Heart right ventricle (tissue), 16 donors: Measurements from ENCODE around the gene CRTAP. TPM values are rescaled to one million over a fixed set of nuclear protein-coding genes. Genes with fewer than 3 reads are reported as not detected.

Source experiments
- ATAC-seq, 8 donors: fragments of 200-7000 bp; cut with Tn5 transposase; one replicate each; pipeline ENCODE4 v1.9.1; 2020; ENCODE audit warnings: mild to moderate bottlenecking in 8 of 8, moderate library complexity in 8 of 8, moderate number of reproducible peaks in 1 of 8
- DNase-seq, 2 donors: peaks; one replicate each; pipeline ENCODE4 v3.0.0-alpha.2; 2020
- H3K27ac ChIP-seq, 10 donors: fragments of 200-600 bp; sonication (generic) in 2 of 10; one replicate each; pipeline versions ENCODE4 v1.5.0 to v1.8.0; 2020 to 2022; ENCODE audit warnings: mild to moderate bottlenecking in 3 of 10
- H3K27me3 ChIP-seq, 7 donors: fragments of 200-600 bp; one replicate each; pipeline ENCODE4 v1.8.0; 2021 to 2022; ENCODE audit warnings: mild to moderate bottlenecking in 2 of 7
- H3K36me3 ChIP-seq, 9 donors: fragments of 200-600 bp; sonication (generic) in 1 of 9; one replicate each; pipeline versions ENCODE4 v1.5.0 to v1.8.0; 2020 to 2022; ENCODE audit warnings: mild to moderate bottlenecking in 2 of 9
- H3K4me1 ChIP-seq, 9 donors: fragments of 200-600 bp; sonication (generic) in 1 of 9; one replicate each; pipeline versions ENCODE4 v1.5.0 to v1.8.0; 2020 to 2022; ENCODE audit warnings: mild to moderate bottlenecking in 4 of 9
- H3K4me3 ChIP-seq, 10 donors: fragments of 200-600 bp; sonication (generic) in 2 of 10; one replicate each; pipeline versions ENCODE4 v1.5.0 to v1.8.0; 2020 to 2022; ENCODE audit warnings: mild to moderate bottlenecking in 7 of 10, moderate library complexity in 2 of 10
- H3K9me3 ChIP-seq, 11 donors: fragments of 200-600 bp in 10 of 11; sonication (generic) in 2 of 11; one replicate each; pipeline versions ENCODE4 v1.5.0 to v1.8.0; 2013 to 2022; ENCODE audit warnings: mild to moderate bottlenecking in 2 of 11, control low read depth in 1 of 11, moderate library complexity in 1 of 11
- CTCF ChIP-seq, 9 donors: fragments of 200-600 bp; sonication (generic) in 2 of 9; IDR thresholded peaks; one replicate each; pipeline versions ENCODE4 v1.5.0 to v1.8.0; 2021 to 2022; ENCODE audit warnings: antibody characterized with exemption in 9 of 9, mild to moderate bottlenecking in 5 of 9, moderate library complexity in 1 of 9
- WGBS, 2 donors: extraction: QIAGEN DNeasy Blood & Tissue Kit; methylation state at CpG; one replicate each; pipeline ENCODE4 v1.1.7; 2013; ENCODE audit warnings: inconsistent platforms in 1 of 2; 5-methylcytosine and 5-hydroxymethylcytosine counted together
- intact Hi-C, 10 donors: fragments of 100-400 bp; cut with DNase I; formaldehyde crosslinking; loops; one replicate each; pipeline versions ENCODE4 v1.11.1 to v1.14.2; 2022
- polyA plus RNA-seq, 2 donors: library from polyadenylated mRNA; stranded (reverse); fragments of 200-250 nt; gene quantifications; one replicate each; pipeline ENCODE4 v1.2.3, GENCODE V29; 2013
- total RNA-seq, 10 donors: library from RNA; stranded (reverse); fragmentation: NEBNext Ultra II Directional in 3 of 10; extraction: Animal tissue kit (Norgen Biotek cat#: 25700) in 3 of 10; gene quantifications; one replicate each; pipeline versions ENCODE4 v1.2.1 to v1.2.4, GENCODE V29; 2021 to 2023
- donor health status: Arrhythmogenic right ventricular cardiomyopathy.
- donor health status: ischemic (EF 13 %, LVEDD 7.1; RV severe dilation, severe dysfunction).
- donor health status: healthy with polysubstance abuse.
- donor health status: DM: no; HTN: yes; CAD: no.
- donor health status: DM: no; HTN: no; CAD: no.
- donor health status: ischemic (EF 25% LVEDD 6.9; RV normal size, moderate dysfunction).
- donor health status: ischemic (EF 25% LVEDD 5.7; RV mildly dilated, moderate dysfunction).
- donor health status: healthy.
- donor health status: DM: yes; HTN: yes; CAD: no.
- donor health status: Ischemic cardiomyopathy.
- donor health status: ischemic (EF 35%, LVEDD 5.7; RV mildly dilated, moderate dysfunction).
- donor health status: nonischemic (EF 11% LVEDD 7.7; RV severe dilation, severe dysfunction).
- donor health status: DM: yes; HTN: yes; CAD: no.
- donor health status: PGD.
- donor health status: ischemic (EF 29% LVEDD 5.4; RV normal size, mild dysfunction).
- donor health status: nonischemic (EF 23%, LVEDD 6.1; RV moderate dilation, normal function).

The CRTAP gene
- total and polyA plus RNA-seq, 12 donors, result 17.5 to 120 (median 87.2) TPM

DNA sequence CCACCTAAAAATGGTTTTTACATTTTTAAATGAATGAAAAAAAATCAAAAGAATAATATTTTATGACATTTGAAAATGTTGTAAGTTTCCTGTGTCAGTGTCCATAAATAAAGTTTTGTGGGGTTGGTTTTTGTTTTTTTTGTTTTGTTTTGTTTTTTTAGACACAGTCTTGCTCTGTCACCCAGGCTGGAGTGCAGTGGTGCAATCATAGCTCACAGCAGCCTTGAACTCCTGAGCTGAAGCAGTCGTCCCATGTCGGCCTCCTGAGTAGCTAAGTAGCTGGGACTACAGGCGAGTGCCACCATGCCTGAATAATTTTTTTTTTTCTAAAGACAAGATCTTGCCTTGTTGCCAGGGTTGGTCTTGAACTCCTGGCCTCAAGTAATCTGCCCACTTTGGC, 14.1 kb upstream of the CRTAP start:
- Histone ChIP-seq H3K27ac (no peak overlapping the region), H3K9me3 (no peaks in the 10 kb centered on the region), H3K4me1 (peaks cover 0 to 20% (median 8%) of the 10 kb centered on the region in 9 donors), H3K36me3 (peaks cover 0 to 1% (median 0%) of the 10 kb centered on the region in 9 donors), H3K4me3 (no peak overlapping the region), H3K27me3 (peaks cover 0 to 5% (median 0%) of the 10 kb centered on the region in 7 donors)
- intact Hi-C loops, result no loop called here
- no peak for TF ChIP-seq CTCF (IDR thresholded peaks at IDR 0.05)
- ATAC-seq (no peak), DNase-seq (no peak)
- 91% methylated on average over 3 of the region's 3 CpGs for WGBS, 2 donors

DNA sequence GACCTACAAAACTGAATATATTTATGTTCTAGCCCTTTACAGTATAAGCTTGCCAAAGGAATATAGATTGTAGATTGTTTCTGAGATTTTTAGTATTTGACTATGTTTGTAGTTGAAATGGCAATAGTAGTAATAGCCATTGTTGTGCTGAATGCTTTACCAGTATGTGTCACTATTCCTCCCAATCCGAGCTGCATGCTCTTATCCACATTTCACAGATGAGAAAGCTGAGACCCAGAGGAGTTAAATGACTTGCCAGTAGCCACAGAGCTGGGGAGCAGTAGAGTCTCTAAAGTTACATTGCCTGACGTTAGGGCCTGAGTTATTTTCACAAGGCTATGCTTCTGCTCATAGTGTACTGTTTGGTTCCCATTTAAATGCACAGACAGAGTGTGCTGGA, 13.6 kb upstream of the CRTAP start:
- peaks cover 0 to 15% (median 8%) of the 10 kb centered on the region in 9 donors for H3K4me1 ChIP-seq
- no peaks in the 10 kb centered on the region for H3K9me3 ChIP-seq
- H3K4me3 ChIP-seq, result no peak overlapping the region
- no peak for TF ChIP-seq CTCF (IDR thresholded peaks at IDR 0.05)
- intact Hi-C loops, result no loop called here
- no peak for DNase-seq
- peaks cover 0 to 5% (median 0%) of the 10 kb centered on the region in 7 donors for H3K27me3 ChIP-seq
- H3K36me3 ChIP-seq, result no peaks in the 10 kb centered on the region
- no peak overlapping the region for H3K27ac ChIP-seq
- WGBS, 2 donors, result 62 to 64% methylated on average over 2 of the region's 2 CpGs
- no peak for ATAC-seq

GRCh38 chr3:33103034-33103433, 10.8 kb upstream of the CRTAP start:
- Histone ChIP-seq H3K36me3 (no peaks in the 10 kb centered on the region), H3K4me3 (no peak overlapping the region), H3K27me3 (peaks cover 0 to 5% (median 0%) of the 10 kb centered on the region in 7 donors), H3K9me3 (no peaks in the 10 kb centered on the region), H3K4me1 (no peaks in the 10 kb centered on the region), H3K27ac (no peak overlapping the region)
- WGBS, 2 donors, result 95 to 96% methylated on average over 3 of the region's 3 CpGs
- intact Hi-C loops, result no loop called here
- DNase-seq (no peak), ATAC-seq (no peak)
- no peak for TF ChIP-seq CTCF (IDR thresholded peaks at IDR 0.05)

DNA sequence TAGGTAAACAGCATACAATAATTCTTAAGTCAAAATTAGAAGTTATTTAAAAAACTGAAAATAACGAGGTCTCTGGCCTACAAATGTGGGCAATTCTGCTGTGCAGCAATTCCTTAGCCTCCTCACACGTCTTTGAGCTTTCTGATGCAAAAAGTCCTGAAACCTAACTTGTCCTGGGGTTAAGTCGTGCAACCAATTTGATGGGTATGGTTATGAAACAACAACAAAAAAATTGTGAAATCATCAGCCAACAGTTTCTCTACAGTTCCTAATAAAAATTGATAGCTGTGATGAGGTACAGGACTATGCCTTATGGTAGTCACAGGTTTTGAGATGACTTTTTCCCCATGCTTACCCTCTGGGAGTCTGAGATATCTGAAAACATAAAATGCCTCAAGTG, 10.3 kb upstream of the CRTAP start:
- H3K27me3 ChIP-seq, result peaks cover 0 to 5% (median 0%) of the 10 kb centered on the region in 7 donors
- H3K4me3 ChIP-seq, result no peak overlapping the region
- no peak for ATAC-seq
- intact Hi-C loops, result no loop called here
- DNase-seq, result no peak
- H3K27ac ChIP-seq, result no peak overlapping the region
- H3K9me3 ChIP-seq, result no peaks in the 10 kb centered on the region
- WGBS, 2 donors, result 81 to 84% methylated on average over 3 of the region's 3 CpGs
- H3K36me3 ChIP-seq, result no peaks in the 10 kb centered on the region
- no peaks in the 10 kb centered on the region for H3K4me1 ChIP-seq
- TF ChIP-seq CTCF (IDR thresholded peaks at IDR 0.05), result no peak
